Thyroid gland (tissue), 4 donors: ENCODE measurements around the gene MUC6.

ENCODE experiments used
- POLR2A ChIP-seq, 2 donors: fragments of 450-650 bp; IDR thresholded peaks; one replicate each; pipeline ENCODE4 v1.6.1; 2017; ENCODE audit warnings: antibody characterized with exemption in 2 of 2, mild to moderate bottlenecking in 2 of 2, moderate library complexity in 1 of 2
- TF ChIP-seq, protein P1 (sequence below), 6 experiments: fragments of 200-600 bp in 3 of 6; fragments of 450-650 bp in 3 of 6; sonication (generic) in 3 of 6; IDR thresholded peaks; one replicate each; pipeline ENCODE4 v1.5.1; 2016 to 2019; ENCODE audit warnings: antibody characterized with exemption in 6 of 6, mild to moderate bottlenecking in 2 of 6, inconsistent platforms in 1 of 6, moderate library complexity in 1 of 6

DNA sequence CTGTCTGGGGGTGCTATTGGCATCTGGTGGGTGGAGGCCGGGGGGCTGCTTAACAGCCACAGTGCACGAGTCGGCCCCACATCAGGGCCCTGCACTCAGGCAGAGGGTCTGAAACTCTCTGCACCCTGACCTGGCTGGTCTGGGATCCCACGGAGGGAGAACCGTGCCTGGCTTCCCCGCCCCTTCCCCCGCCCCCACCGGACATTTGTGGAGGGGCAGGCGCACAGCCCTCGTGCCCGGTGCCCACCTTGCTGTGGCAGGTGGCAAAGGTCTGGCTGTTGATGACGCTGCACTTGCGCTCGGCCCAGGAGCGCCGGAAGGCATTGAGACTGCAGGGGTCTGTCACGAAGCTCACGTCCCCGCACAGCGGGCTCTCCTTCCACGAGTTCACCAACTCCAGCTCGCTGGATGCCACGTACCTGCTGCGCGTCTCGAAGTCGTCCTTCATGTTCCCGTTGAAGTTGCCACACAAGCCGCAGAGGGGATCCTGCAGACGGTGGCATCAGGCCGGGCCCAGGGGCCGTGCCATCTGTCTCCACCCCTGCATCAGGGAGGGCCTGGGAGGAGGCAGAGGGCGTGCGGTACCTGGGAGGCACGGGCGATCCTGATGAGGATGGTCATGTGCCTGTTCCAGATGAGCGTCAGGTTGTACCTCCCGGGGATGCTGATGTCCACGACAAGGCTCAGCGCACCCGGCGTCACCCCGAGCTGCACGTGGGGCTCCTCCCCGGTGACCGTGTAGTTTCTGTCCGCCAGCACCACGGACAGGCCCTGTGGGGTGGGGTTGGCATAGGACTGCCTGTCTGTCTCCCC, 11.7 kb downstream of the MUC6 start:
- no peak for TF ChIP-seq POLR2A (IDR thresholded peaks at IDR 0.05)
- TF ChIP-seq, protein P1, sequence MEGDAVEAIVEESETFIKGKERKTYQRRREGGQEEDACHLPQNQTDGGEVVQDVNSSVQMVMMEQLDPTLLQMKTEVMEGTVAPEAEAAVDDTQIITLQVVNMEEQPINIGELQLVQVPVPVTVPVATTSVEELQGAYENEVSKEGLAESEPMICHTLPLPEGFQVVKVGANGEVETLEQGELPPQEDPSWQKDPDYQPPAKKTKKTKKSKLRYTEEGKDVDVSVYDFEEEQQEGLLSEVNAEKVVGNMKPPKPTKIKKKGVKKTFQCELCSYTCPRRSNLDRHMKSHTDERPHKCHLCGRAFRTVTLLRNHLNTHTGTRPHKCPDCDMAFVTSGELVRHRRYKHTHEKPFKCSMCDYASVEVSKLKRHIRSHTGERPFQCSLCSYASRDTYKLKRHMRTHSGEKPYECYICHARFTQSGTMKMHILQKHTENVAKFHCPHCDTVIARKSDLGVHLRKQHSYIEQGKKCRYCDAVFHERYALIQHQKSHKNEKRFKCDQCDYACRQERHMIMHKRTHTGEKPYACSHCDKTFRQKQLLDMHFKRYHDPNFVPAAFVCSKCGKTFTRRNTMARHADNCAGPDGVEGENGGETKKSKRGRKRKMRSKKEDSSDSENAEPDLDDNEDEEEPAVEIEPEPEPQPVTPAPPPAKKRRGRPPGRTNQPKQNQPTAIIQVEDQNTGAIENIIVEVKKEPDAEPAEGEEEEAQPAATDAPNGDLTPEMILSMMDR (IDR thresholded peaks at IDR 0.05) = no peak
